ENCODE results near the gene MYO7A.

Gene MYO7A

DNA sequence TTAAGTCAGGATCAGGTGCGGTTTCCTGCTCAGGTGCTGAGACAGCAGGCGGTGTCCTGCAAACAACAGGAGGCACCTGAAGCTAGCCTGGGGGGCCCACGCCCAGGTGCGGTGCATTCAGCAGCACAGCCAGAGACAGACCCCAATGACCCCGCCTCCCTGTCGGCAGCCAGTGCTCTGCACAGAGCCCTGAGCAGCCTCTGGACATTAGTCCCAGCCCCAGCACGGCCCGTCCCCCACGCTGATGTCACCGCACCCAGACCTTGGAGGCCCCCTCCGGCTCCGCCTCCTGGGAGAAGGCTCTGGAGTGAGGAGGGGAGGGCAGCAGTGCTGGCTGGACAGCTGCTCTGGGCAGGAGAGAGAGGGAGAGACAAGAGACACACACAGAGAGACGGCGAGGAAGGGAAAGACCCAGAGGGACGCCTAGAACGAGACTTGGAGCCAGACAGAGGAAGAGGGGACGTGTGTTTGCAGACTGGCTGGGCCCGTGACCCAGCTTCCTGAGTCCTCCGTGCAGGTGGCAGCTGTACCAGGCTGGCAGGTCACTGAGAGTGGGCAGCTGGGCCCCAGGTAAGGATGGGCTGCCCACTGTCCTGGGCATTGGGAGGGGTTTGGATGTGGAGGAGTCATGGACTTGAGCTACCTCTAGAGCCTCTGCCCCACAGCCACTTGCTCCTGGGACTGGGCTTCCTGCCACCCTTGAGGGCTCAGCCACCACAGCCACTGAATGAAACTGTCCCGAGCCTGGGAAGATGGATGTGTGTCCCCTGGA, at the start of gene MYO7A:
Gene MYO7A, plus strand, starts transcription at position 327 of the 772 bp plus-strand sequence. CDS start 2,389 bp downstream, outside the sequence.
- DNase-seq: no peak

GRCh38 chr11:77079666-77080065, 48.4 kb upstream of the MYO7A start:
- no peak for DNase-seq

DNA sequence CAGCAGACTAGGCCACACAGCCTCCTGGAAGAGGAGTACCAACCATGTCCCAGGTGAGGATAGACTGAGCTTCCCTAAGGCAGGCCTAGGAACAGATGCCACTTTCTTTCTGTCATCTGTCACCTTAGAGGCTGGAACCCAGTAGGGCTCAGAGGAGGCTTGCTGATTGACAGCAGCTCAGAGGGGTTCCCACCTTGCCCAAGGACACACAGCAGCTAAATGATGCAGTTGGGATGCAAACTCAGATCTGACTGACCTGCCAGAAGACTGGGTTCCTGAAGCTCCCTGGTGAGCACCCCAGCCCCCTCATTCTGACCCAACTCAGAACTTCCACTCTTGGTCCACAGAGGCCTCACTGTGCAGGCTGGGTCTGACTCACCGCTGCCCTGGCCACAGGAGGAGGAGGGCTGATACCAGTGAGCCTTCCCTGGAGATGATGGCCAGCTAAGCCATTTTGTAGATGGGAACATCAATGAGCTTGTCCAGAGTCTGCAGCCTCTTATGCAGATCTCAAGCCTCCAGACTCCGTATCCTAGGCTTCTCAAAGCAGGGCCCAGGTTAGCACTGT, 47.3 kb upstream of the MYO7A start:
- no peak for DNase-seq

DNA sequence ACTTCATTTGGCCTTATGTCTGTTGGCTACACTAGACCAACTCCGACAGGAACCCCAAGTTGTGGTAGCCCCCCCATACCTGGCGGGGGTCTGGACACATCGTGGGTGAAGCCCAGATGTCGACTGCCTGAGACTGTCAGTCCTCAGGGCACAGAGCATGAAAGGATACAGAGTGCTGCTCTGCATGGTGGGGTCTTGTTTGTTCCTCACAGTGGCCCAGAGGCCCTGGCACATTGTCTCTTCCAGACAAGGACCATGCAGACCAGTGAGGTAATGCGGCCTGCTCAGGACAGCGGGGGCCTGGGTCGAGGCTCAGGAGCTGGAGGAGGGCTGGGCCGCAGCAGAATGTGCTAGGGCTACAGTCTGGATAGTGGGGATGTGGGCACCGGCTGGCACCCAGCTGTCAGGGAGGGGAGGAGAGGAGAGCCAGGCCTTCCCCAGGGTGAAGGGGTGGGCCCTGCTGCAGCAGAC, 46.6 kb upstream of the MYO7A start:
- DNase-seq: no peak

- no peak for DNase-seq
These were observed 45.8 kb upstream of the MYO7A start for GRCh38 chr11:77081976-77082836.

GRCh38 chr11:77082838-77083565, 45.0 kb upstream of the MYO7A start:
- DNase-seq: peak; percentile 38

- no peak for DNase-seq
These were observed 44.3 kb upstream of the MYO7A start for GRCh38 chr11:77083566-77084245.

- no peak for DNase-seq
These were observed 43.4 kb upstream of the MYO7A start for GRCh38 chr11:77084581-77085191.

GRCh38 chr11:77085652-77086051, 42.4 kb upstream of the MYO7A start:
- DNase-seq: no peak

DNA sequence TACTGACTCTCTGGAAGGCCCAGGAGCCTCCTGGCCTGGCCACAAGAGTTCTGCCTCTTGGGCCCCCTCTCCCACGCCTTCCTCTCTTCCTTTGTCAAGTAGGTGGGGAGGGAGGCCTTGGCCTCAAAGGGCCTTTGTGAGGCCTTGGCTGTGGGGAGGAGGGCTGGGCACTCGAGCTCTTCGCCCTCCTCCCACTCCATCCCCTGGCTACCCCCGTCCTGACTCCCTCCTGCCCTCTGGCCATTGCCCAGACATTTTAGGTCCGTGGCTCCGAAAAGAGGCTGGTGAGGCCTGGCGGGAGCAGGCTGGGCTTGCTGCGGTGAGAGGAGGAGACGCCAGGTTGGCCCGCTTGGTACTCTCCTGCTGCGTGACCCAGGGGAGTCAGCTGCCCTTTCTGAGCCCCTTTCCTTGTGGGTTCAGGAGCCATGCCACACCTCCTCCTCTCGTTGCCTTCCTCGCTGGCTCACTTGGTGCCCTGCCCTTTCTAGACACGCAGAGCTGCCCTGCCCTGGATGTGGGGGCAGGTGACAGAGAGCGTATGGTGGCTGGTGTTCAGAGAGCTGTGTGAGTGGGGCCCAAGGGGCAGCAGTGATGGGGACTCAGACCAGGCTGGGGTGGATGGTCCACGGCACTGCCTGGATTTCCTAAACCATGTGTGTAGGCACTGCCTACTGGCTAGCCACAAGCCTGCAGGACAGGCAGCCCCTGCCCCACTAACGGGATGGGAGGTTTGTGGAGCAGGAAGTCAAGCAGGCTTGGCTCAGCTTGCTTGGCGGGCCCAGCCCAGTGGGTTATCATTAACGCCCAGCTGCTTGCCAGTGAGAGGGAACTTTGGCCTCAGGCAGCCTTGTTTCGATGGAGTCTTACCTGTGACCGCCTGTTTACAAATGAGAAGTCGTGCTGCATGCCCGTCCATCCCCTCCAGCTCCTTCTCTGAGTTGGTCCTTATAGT, 41.2 kb upstream of the MYO7A start:
- DNase-seq: no peak

GRCh38 chr11:77087723-77088225, 40.3 kb upstream of the MYO7A start:
- DNase-seq: no peak

DNA sequence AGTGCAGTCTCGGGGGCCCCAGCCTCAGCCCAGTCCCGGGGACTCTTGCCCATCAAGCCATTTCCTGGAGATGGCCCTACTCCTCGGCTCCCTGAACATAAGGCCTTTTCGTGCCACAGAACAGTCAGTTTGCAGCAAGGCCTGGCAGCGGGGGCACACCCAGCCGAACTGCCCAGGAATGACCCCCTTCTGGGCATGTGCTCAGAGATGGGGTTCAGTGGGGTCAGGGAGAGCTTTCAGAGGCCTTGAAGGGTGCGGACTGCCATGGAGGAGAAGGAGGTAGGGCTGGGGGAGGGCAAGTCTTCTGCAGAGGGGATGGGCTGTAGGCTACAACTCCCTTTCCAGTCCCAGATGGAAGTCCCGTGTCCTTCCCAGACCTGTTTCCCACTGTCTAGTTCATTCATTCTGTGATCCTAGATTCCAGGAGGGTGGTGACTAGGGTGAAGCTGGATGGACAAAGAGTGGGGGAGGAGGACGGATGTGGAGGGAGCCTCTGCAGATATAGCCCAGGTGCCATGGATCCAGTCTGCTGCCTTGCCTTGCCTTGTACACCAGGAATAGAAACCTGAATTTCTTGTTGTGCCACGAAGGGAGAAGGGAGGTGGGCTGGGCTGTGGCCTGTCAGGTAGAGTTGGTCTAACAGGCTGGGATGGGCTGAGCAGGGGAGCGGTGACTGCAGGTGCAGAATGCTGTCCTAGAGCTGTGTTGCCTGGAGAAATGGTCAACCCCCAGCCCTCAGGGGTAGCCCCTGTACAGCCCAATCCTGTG, 39.6 kb upstream of the MYO7A start:
- DNase-seq: no peak

DNA sequence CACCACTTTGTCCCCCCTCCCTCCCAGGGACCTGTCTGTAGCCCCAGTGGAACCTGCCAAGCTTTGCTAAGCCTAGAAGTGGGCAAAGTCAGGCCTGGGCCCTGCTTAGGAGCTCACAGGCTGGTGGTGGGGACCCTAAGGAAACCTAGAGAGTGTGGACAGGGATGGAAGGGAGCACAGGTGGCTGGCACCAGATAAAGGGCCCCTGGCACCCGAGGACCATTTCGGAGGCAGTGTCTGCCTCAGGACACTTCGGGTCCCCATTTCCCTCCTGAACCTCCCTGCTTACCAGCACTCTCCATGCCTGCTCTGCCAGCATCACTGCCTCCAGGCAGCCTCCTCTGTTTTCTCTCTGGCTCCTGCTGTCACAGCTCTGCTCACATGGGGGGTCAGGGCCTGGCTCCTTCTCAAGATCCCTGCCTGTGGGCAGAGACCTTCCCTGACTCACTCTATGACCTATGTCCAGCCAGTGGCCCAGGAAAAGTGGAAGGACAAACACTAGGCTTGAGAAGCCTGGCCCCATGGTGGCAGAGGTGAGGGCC, 39.0 kb upstream of the MYO7A start:
- no peak for DNase-seq

GRCh38 chr11:77090046-77090372, 38.0 kb upstream of the MYO7A start:
- no peak for DNase-seq

GRCh38 chr11:77090373-77091111, 37.5 kb upstream of the MYO7A start:
- DNase-seq: no peak

- peak; percentile 60 for DNase-seq
These were observed 36.7 kb upstream of the MYO7A start for GRCh38 chr11:77091146-77091940.

DNA sequence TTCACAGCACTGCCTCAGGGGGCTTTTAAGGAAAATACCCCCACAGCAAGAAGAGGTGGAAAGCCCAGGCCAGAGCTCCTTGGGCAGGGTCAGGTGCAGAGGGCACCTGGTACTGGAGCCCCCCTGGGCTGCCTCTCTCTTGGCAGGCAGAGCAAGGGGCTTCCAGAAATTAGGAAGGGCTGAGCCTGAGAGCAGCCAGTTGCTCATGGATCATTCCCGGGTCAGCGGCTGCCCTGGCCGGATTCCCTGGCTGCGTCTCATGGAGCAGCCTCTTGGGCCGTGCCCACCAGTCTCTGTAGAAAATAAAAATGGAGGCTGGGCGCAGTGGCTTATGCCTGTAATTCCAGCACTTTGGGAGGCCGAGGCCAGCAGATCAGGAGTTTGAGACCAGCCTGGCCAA, 35.7 kb upstream of the MYO7A start:
- DNase-seq: no peak
